ENCODE results near the gene ZBTB40.
A peak's percentile ranks its signal among the peaks of the same experiment; 100 is the strongest.

The ZBTB40 gene, protein sequence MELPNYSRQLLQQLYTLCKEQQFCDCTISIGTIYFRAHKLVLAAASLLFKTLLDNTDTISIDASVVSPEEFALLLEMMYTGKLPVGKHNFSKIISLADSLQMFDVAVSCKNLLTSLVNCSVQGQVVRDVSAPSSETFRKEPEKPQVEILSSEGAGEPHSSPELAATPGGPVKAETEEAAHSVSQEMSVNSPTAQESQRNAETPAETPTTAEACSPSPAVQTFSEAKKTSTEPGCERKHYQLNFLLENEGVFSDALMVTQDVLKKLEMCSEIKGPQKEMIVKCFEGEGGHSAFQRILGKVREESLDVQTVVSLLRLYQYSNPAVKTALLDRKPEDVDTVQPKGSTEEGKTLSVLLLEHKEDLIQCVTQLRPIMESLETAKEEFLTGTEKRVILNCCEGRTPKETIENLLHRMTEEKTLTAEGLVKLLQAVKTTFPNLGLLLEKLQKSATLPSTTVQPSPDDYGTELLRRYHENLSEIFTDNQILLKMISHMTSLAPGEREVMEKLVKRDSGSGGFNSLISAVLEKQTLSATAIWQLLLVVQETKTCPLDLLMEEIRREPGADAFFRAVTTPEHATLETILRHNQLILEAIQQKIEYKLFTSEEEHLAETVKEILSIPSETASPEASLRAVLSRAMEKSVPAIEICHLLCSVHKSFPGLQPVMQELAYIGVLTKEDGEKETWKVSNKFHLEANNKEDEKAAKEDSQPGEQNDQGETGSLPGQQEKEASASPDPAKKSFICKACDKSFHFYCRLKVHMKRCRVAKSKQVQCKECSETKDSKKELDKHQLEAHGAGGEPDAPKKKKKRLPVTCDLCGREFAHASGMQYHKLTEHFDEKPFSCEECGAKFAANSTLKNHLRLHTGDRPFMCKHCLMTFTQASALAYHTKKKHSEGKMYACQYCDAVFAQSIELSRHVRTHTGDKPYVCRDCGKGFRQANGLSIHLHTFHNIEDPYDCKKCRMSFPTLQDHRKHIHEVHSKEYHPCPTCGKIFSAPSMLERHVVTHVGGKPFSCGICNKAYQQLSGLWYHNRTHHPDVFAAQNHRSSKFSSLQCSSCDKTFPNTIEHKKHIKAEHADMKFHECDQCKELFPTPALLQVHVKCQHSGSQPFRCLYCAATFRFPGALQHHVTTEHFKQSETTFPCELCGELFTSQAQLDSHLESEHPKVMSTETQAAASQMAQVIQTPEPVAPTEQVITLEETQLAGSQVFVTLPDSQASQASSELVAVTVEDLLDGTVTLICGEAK

DNA sequence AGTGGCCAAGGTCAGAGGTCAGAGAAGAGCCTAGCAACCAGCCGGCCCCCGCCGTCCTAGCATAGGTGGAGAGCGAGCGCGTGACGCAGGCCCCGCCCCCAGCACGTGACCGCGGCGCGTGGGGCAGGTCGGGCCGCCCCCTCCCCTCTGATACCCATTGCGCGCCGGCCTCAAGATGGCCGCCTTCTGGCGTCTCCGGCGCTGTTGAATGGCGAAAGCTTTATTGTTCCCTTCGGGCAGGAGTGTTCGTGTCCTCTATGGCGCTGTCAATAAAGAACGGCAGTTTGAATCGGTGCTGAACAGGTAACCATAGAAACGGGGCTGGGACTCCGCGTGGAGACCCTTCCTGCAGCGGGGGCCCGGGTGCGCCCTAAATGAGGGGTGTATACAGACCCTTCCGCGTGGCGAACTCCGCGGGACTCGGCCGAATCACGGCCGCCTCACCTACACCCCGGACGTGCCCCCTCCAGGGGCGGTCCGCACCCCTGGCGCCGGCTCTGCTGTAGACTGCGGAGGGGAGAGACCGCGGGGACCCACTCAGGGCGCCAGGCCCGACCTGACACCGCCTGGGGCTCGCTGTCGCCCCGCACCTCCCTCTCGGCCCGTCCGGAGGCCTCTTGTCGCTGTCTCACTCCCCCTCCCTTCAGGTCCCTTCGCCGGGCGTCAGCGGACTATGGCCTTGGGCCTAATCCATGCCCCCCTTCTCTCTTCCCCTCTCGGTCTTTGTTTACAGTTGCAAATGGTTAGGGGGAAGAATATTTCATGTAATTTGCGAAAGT, at the start of gene ZBTB40:
ZBTB40 (plus strand) TSS at position 150 of the 779 bp plus-strand sequence. CDS start 38,098 bp downstream, outside the sequence.
- peak; percentile 88 for DNase-seq (ENCODE audit: low read depth)

DNA sequence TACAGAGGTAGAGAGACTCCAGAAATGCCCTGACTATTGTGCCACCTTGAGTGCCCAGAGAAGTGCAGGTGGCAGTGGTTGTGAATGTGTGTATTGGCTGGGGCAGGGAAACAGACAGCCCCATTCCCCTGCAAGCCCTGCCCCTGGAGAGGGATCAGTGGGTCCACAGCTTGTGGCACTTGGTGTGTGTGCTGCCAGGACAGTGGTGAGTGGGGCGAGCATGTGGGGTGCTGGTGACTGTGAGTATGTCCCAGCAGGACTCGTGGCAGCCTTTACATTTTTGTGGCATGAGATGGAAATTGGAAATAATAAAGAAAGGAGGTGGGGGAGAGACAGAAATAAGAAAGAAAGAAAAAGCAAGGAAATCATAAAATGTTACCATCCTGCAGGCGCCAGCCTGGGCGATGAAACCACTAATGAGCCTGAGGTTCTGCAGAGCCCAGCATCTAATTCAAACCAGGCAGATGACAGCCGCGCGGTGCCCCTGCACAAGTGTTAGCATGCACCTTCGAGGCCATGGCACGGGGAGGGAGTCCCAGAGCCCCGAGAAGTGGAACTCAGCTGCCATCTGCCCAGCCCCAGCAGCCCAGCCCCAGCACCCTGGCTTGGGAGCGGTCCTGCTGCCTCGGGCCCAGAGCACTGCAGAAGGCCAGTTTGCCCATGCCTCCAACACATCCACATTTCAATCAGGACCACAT, 49.1 kb upstream of the ZBTB40 start:
- DNase-seq (ENCODE audit: low read depth): no peak

DNA sequence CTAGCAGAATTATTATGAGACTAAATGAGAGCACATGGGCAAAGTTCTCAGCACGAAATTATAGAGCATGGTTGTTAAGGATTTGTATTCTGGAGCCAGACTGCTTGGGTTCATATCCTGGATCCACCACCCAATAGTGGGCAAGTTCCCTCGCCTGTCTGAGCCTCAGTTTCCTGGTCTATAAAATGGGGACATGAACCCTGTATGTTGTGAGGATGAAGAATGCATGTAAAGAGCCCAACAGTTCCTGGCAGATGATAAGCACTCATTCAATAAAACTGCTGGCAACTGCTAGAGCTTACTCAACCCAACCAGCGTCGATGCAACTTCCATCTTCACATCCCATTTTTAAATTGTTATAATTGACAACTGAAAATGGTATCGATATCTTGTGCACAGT, 47.2 kb upstream of the ZBTB40 start:
- no peak for DNase-seq (ENCODE audit: low read depth)

DNA sequence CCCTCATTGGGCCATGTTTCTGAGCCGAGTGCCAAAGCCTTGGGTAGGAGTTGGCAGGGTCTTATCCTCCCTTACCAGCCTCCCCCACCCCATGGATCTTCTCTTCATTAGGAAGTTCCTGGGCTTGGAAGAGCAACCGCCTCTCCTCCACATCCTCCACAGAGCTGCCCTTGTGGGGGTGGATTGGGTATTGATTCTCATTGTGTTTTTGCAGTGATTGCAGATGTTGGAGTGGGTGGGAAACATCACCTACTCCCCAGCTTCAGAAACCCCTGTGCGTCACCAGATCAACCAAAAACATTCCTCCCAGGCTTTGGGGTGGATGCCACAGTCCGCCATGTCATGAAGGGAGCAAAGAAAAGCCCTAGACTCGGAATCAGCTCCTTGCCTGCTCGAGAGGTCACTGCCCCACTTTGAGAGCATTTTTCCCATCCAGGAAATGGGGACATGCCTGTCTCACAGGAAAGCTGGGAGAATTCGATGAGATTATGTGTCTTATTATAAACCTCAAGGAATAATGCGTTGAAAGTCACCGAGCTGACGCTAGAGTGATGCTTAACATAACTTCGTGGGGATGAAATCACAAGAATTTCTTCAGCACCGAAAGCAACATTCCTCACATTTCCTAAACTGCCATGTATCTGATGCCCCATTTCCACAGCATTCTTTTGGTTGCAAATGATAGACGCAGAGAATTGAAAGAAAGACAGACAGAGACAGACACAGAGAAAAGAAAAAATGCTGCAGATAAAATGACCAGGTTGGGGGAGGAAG, 44.7 kb upstream of the ZBTB40 start:
- DNase-seq (ENCODE audit: low read depth): no peak

DNA sequence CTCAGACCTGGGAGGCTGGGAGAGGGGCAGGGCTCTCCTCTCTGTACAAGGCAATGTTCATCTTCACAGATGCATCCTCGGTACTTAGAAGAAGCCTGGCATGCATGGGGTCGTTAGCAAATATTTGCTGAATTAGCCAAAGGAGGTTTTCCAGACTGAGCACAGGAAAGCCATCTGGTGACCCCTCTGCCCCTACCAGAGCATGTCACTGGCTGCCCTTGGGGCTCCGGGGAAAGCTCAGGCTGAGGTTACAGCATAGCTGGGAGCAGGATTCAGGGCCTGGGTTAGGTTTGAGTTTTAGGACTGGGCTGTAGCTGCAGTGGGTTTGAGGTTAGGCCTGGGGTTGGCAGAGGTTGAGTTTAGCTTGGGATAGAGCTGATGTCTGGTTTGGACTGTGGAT, 43.4 kb upstream of the ZBTB40 start:
- no peak for DNase-seq (ENCODE audit: low read depth)

DNA sequence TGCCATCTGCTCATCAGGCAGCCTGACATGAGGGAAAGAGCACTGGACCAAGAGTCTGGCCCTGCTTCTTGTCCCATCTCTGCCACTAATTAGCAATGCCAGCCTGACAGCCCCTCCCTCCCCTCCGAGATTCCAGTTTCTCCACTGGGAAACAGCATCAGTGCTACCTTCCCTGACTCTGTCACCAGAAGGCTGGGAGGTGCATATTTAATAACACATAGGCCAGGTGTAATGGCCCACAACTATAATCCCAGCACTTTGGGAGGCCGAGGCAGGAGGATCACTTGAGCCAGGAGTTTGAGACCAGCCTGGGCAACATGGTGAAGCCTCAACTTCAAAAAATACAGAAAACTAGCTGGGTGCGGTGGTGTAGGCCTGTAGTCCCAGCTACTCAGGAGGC, 41.2 kb upstream of the ZBTB40 start:
- no peak for DNase-seq (ENCODE audit: low read depth)

DNA sequence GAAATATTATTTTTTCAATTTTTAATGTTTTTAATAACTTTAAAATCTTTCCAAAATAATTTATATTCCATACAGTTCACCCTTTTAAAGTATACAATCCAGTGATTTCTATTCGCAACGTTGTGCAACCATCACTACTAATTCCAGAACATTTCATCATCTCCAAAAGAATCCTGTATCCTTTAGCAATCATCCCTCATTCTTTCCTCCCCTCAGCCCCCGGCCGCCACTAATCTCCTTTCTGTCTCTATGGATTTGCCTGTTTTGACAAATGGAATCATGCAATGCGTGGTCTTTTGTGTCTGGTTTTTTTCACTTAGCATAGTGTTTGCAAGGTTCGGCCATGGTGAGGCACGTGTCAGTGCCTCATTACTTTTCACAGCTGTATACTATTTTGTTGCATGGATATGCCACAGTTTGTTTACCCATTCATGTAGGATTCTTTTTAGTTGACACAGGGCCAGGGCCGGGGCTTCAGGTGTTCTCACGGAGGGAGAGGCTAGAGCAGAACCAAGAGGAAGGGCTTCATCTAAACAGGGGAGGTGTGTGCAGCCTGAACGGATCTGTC, 40.6 kb upstream of the ZBTB40 start:
- DNase-seq (ENCODE audit: low read depth): no peak

DNA sequence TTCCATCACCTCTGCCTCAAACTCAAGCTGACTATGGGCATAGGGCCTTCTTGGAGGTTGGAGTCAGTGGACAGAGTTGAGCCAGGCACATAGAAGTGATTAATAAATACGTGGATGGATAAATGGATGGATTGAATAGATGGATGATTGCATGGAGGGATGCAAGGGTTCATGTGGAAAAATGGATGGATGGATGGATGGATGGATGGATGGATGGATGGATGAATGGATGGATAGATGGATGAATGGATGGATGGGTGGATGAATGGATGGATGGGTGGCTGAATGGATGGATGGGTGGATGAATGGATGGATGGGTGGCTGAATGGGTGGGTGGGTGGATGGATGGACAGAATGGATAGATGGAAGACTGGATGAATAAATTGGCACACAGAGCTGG, 40.1 kb upstream of the ZBTB40 start:
- no peak for DNase-seq (ENCODE audit: low read depth)

DNA sequence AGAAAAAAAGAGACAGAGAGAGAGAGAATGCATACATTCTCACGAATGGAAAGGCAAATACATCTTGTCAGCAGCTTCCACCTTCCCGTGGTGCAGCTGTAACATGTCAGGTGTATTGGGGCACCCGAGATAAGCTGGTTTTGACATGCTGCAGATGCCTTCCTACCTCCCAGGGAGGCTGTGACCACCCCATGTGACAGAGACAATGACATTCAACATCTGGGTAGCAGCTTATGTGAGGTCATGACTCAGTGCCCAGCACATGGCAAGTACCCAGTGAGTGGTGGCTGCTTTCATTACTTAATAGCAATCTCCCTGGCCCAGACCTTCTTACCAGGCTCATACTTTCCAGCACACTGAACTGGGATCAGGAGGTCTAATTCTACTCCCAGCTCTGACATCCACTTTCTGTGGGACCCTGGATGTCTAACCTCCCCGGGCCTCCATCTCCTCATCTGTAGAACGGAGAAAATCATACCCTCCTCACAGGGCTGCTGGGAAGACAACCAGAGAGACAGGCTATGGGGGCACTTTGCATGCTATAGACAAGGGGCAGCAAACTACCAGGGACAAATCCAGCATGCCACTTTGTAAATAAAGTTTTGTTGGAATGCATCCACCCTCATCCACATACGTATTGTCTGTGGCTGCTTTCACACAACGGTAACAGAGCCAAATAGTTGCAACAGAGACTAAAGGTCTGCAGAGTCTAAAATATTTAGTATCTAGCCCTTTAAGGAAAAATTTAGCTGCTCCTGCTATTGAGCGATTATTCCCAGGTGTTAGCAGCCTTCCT, 38.5 kb upstream of the ZBTB40 start:
- DNase-seq (ENCODE audit: low read depth): no peak

DNA sequence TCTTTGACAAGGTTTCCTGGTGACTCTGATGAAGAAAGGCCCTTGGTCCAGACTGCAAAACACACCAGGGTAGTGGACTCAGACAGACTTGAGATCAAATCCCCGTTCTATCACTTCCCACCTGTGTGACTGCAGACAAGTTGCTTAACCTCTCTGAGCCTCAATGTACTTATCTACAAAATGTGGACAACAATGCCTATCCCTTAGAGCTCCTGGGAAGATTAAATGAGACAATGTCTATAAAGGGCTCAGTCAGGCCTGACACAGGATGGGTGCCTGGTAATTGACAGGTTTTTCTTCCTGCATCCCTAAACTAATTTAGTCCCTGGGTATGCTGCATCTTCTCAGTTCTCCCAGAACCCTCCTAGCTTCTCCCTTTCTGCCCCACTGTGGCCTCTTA, 37.9 kb upstream of the ZBTB40 start:
- DNase-seq (ENCODE audit: low read depth): no peak

DNA sequence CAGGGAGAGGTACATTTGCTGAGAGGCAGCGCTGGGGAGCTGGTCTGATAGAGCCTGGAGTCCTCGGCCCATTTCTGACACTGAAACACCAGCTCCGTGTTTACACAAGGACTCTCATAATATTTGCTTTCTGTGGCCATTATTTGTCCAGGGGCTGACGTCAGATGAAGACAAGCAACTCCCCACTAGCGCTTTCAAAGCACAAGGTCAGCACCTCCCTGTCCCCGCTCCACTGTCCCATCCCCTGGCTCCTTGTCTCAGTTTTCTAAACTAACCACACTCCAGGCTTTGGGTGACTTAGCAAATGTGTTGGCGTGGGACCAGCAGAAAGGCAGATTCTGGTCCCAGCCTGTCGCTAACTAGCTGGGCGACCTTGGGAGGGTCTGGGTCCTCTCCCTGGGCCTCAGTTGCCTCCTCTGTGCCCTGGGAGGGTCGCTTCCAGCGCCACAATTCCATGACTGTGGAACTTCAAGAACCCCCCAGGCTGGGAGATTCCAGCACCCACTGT, 37.4 kb upstream of the ZBTB40 start:
- DNase-seq (ENCODE audit: low read depth): no peak

DNA sequence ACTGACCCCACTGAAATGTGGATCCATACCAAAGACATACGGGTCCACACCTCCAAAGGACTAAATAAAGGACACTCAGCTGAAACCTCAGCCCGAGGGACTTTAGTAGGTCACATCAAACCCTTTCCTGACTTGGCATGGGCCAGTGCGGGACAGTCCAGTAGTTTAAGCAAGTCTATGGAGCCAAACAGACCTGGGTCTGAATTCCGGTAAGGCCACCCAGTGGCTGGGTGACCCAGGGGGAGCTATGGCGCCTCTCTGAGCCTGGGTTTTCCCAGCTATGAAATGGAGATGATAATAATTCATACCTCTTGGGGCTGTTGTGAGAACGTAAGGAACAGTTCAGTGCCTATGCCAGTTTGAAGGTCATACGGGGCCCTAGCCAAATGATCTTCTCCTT, 36.2 kb upstream of the ZBTB40 start:
- no peak for DNase-seq (ENCODE audit: low read depth)

DNA sequence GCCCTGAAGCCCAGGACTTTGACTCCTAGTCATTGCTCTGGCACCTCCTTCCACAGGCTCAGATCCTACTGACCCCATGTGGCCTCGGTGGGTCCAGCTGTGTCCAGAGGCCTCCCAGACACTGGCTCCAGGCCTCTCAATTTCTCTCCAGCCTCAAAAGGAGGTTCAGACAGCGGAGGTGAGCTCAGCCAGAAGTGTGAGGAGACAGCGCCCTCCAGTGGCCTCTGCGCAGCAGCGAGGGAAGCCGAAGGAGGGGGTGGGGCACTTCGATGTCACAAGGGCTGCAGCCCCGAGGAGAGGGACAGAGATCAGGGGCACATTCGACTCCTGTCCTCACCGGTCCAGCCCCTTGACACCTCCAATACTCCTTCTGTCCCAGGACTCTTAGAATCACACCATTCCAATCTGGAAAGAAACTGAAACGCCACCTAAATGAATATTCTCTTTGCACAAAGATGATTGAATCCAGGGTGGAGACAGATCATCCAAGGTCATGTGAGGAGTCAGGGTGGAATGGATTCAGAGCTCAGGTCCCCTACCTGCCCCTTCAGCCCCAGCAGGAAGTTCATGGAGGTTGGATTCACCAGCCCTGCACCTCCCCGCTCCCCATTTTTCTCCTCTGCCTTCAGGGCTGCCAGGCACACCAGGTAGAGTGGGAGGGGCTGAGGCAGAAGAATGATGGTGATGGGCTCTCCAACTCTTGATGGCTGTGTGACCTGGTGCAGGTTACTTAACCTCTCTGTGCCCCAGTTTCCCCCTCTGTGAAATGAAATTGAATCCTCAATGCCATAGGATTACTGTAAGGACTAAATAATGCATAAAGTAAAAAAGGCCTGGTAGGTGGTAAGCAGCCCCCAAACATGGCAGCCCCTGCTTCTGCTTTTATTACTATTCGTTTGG, 34.8 kb upstream of the ZBTB40 start:
- no peak for DNase-seq (ENCODE audit: low read depth)

DNA sequence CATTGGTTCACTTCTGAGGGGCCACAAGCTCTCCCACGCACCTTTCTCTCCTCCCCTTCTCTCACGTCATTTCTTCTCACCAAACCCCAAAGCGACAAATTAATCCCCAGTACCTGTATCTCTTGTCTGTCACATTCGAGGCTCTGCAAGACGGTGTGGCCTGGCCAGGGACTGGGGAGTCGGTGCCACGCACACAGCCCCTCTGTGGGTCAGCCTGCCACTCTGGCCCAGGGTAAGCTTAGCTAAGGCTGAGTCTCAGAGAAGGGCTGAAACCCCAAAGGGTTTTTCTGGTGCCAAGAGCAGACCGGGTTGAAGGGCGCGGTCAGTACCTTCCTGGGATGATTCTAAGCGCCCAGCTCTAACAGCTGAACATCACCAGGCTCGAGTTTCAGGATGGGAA, 34.2 kb upstream of the ZBTB40 start:
- no peak for DNase-seq (ENCODE audit: low read depth)

DNA sequence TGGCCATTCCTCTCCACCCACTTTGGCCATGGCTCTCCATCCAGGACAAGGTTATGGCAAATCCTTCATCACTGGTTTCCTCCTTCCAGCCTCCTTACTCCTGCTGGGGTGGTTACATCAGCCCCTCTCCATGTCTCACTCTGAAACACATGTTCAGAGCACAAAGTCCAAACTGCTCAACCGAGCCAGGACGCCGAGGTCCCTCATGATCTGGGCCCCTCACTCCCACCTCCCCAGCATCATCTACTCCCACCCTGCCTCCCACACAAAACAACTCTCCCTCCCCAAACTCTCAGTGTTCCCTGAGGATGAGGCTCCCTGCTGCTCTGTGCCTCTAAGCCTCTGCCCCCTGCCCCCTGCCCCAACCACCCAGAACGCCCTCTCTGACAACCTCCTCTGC, 33.3 kb upstream of the ZBTB40 start:
- no peak for DNase-seq (ENCODE audit: low read depth)

DNA sequence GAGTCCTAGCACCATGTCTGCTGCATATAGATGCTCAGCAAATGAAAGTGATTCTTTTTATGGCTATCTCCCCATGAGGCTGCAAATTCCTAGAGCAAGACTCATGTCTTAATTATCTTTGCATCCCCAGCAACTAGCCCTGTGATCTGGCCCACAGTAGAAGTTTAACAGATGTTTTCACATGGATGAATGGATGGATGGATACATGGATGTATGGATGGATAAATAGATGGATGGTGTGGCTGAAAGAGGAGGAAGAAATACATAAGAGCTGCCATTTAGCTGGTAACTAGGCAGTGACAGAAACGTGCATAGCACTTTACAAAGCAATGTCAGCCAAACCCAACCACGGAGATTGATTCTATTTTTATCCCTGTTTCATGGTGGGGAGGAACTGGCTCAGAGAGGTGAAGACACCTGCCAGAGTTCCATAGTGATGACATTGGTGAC, 32.7 kb upstream of the ZBTB40 start:
- DNase-seq (ENCODE audit: low read depth): peak; percentile 24

DNA sequence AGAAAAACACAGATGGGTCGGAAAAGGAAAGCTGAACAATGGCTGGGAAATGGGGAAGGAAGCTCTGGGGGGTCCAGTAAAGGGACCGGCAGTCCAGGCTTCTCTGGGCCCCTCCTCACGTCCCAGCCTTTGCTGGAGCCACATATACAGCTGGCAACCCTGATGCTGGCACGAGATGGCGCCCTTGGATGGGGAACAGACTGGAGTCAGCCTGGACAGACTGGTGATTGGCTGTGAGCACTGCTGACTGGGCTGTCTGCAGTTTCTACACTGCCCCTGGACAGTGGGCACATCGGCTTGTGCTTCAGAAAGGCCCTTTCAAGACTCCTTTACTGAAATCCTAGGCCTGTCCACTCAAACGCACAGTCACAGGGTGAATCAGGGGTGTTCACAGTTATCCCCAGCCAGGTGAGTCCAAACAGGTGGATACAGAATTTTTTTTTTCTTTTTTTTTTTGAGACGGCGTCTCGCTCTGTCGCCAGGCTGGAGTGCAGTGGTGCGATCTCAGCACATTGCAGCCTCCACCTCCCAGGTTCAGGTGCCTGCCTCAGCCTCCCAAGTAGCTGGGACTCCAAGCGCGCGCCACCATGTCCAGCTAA, 31.1 kb upstream of the ZBTB40 start:
- DNase-seq (ENCODE audit: low read depth): peak; percentile 40

Data from non-pigmented ciliary epithelial cell (primary cell).